Prostate gland (tissue), 2 donors: ENCODE measurements around the gene AIFM1. TPM values are rescaled to one million over a fixed set of nuclear protein-coding genes. Genes with fewer than 3 reads are reported as not detected.
"Not testable (repeated sequence)": the region's sequence is repeated elsewhere in the genome, so short reads cannot be mapped to it uniquely, and the experiment has no call there.

Source experiments
- DNase-seq: peaks from one replicate; pipeline ENCODE4 v3.0.0-alpha.2; 2019; ENCODE audit warnings: low spot score
- H3K27ac ChIP-seq, 2 donors: fragments of 200-600 bp; sonication (generic); 2 replicates each; pipeline ENCODE4 v1.5.1; 2017 to 2019
- H3K27me3 ChIP-seq: fragments of 200-600 bp; sonication (generic); replicated peaks from 2 replicates; pipeline ENCODE4 v1.5.1; 2019; ENCODE audit not compliant: insufficient read depth
- H3K36me3 ChIP-seq, 2 donors: fragments of 200-600 bp; sonication (generic); 1 replicate in 1 of 2; 2 replicates in 1 of 2; pipeline versions ENCODE4 v1.5.1 to v1.8.1; 2017 to 2019
- H3K4me1 ChIP-seq: fragments of 200-600 bp; sonication (generic); replicated peaks from 2 replicates; pipeline ENCODE4 v1.5.1; 2019
- H3K4me3 ChIP-seq, 2 donors: fragments of 200-600 bp; sonication (generic); 2 replicates each; pipeline ENCODE4 v1.5.1; 2017 to 2019
- H3K9me3 ChIP-seq: fragments of 200-600 bp; sonication (generic); 2 replicates; pipeline ENCODE4 v1.5.1; 2017
- CTCF ChIP-seq, 4 experiments: fragments of 200-600 bp in 2 of 4; fragments of 450-650 bp in 2 of 4; sonication (generic) in 2 of 4; IDR thresholded peaks; 1 replicate in 3 of 4; 2 replicates in 1 of 4; pipeline ENCODE4 v1.5.1; 2016 to 2019; ENCODE audit warnings: antibody characterized with exemption in 4 of 4, mild to moderate bottlenecking in 2 of 4, moderate library complexity in 2 of 4
- POLR2A ChIP-seq: fragments of 450-650 bp; IDR thresholded peaks from one replicate; pipeline ENCODE4 v1.6.1; 2016; ENCODE audit warnings: antibody characterized with exemption, mild to moderate bottlenecking
- POLR2AphosphoS5 ChIP-seq: sonication (generic); formaldehyde crosslinking; IDR thresholded peaks from one replicate; pipeline ENCODE4 v1.6.1; 2017; ENCODE audit warnings: antibody characterized with exemption
- WGBS: methylation state at CpG from one replicate; pipeline ENCODE4 v1.1.5; 2018; 5-methylcytosine and 5-hydroxymethylcytosine counted together
- intact Hi-C: fragments of 100-400 bp; cut with DNase I; formaldehyde crosslinking; loops from one replicate; pipeline ENCODE4 v1.14.2; 2022
- total RNA-seq, 2 donors: library from RNA; depleted of rRNA; stranded (reverse); fragments of >200 nt; gene quantifications; one replicate each; pipeline ENCODE4 v1.1.0, GENCODE V29; 2016

Gene AIFM1
- total RNA-seq, 2 donors from 2014 or later, result 21.8 to 32.2 TPM

GRCh38 chrX:130118441-130119311 is 47.0 kb downstream of the AIFM1 start:
- WGBS, result 44% methylated on average over 21 of the region's 21 CpGs
- H3K27ac ChIP-seq, result no peak overlapping the region
- no peak for DNase-seq
- H3K4me1 ChIP-seq, result no peaks in the 10 kb centered on the region
- no peak overlapping the region for H3K4me3 ChIP-seq
- no peaks in the 10 kb centered on the region for H3K36me3 ChIP-seq
- intact Hi-C loops, result no loop called here
- no peaks in the 10 kb centered on the region for H3K27me3 ChIP-seq
- H3K9me3 ChIP-seq, result no peaks in the 10 kb centered on the region
- TF ChIP-seq POLR2AphosphoS5, result no peak
- no peak for TF ChIP-seq POLR2A
- no peak for TF ChIP-seq CTCF (IDR thresholded peaks at IDR 0.05)

- Histone ChIP-seq H3K27ac (no peak overlapping the region), H3K4me1 (no peaks in the 10 kb centered on the region), H3K27me3 (no peaks in the 10 kb centered on the region), H3K36me3 (no peaks in the 10 kb centered on the region), H3K4me3 (no peak overlapping the region), H3K9me3 (no peaks in the 10 kb centered on the region)
- intact Hi-C loops, result no loop called here
- DNase-seq, result no peak
- TF ChIP-seq CTCF (IDR thresholded peaks at IDR 0.05) (no peak), POLR2AphosphoS5 (no peak), POLR2A (no peak)
- WGBS, result 95% methylated on average over 7 of the region's 7 CpGs
These were observed 48.5 kb downstream of the AIFM1 start for GRCh38 chrX:130117166-130117565.

- WGBS, result 91% methylated on average over 10 of the region's 10 CpGs
- H3K27ac ChIP-seq, H3K9me3 ChIP-seq, intact Hi-C loops, DNase-seq, H3K36me3 ChIP-seq, H3K27me3 ChIP-seq, H3K4me1 ChIP-seq, H3K4me3 ChIP-seq: not testable (repeated sequence)
These were observed 50.3 kb downstream of the AIFM1 start for GRCh38 chrX:130115119-130115885.

- intact Hi-C loops, result loop anchor here (5.0 kb wide), 1 partner anchor 53 kb away; the partner anchor contains the start of gene AIFM1
- Histone ChIP-seq H3K9me3 (no peaks in the 10 kb centered on the region), H3K4me1 (no peaks in the 10 kb centered on the region), H3K36me3 (no peaks in the 10 kb centered on the region), H3K4me3 (no peak overlapping the region), H3K27ac (no peak overlapping the region), H3K27me3 (no peaks in the 10 kb centered on the region)
- 80% methylated on average over 9 of the region's 9 CpGs for WGBS
- DNase-seq, result no peak
- TF ChIP-seq POLR2A (no peak), POLR2AphosphoS5 (no peak), CTCF (IDR thresholded peaks at IDR 0.05) (no peak)
These were observed 51.5 kb downstream of the AIFM1 start for GRCh38 chrX:130114141-130114588.
